MCF 10A (cell line): ENCODE data around the gene DYNC2I2. TPM values are rescaled to one million over a fixed set of nuclear protein-coding genes. Genes with fewer than 3 reads are reported as not detected.

Experiments used
- BruUV-seq: library from RNA; stranded (reverse); fragments of 400-500 nt; replicated peaks from 2 replicates; lab custom pipeline; 2021; lab: Mats Ljungman, UMichigan
- CTCF ChIA-PET: fragments of 300-600 bp; sonication (Branson Sonifier 250); formaldehyde crosslinking; extraction: SDS; loops from one replicate; lab custom pipeline; 2021; ENCODE audit warnings: antibody characterized with exemption, inconsistent platforms; lab: Yijun Ruan, JAX
- POLR2A ChIA-PET: fragments of 300-600, 350-650 bp; sonication (Branson Sonifier 250); formaldehyde crosslinking; extraction: SDS; loops from one replicate; lab custom pipeline; 2020; ENCODE audit warnings: antibody characterized with exemption, inconsistent platforms; lab: Yijun Ruan, JAX
- DNase-seq: peaks from one replicate; pipeline ENCODE4 v3.0.0-alpha.2; 2018; ENCODE audit not compliant: unreplicated experiment
- H3K27ac Mint-ChIP-seq: one replicate; pipeline ENCODE4 v1.8.0; 2022; ENCODE audit warnings: mild to moderate bottlenecking, low read depth, mixed read lengths; ENCODE audit not compliant: unreplicated experiment
- H3K27me3 Mint-ChIP-seq: one replicate; pipeline ENCODE4 v1.8.0; 2022; ENCODE audit warnings: mixed read lengths; ENCODE audit not compliant: insufficient read depth, unreplicated experiment
- H3K36me3 Mint-ChIP-seq: one replicate; pipeline ENCODE4 v1.8.0; 2022; ENCODE audit warnings: mild to moderate bottlenecking, moderate library complexity, mixed read lengths; ENCODE audit not compliant: insufficient read depth, unreplicated experiment
- H3K4me1 Mint-ChIP-seq: one replicate; pipeline ENCODE4 v1.8.0; 2022; ENCODE audit warnings: mixed read lengths; ENCODE audit not compliant: insufficient read depth, unreplicated experiment
- H3K4me3 Mint-ChIP-seq: one replicate; pipeline ENCODE4 v1.8.0; 2022; ENCODE audit warnings: mild to moderate bottlenecking, moderate library complexity, mixed read lengths; ENCODE audit not compliant: unreplicated experiment
- H3K9me3 Mint-ChIP-seq: one replicate; pipeline ENCODE4 v1.8.0; 2022; ENCODE audit warnings: mixed read lengths; ENCODE audit not compliant: unreplicated experiment
- CTCF ChIP-seq: fragments of 200-600 bp; IDR thresholded peaks from one replicate; pipeline ENCODE4 v1.8.0; 2022; ENCODE audit warnings: antibody characterized with exemption, mild to moderate bottlenecking; ENCODE audit not compliant: unreplicated experiment
- intact Hi-C: fragments of 100-400 bp; cut with micrococcal nuclease; formaldehyde crosslinking; loops from 2 replicates; pipeline ENCODE4 v1.14.1; 2022
- total RNA-seq: library from RNA; stranded (reverse); gene quantifications from 2 replicates; pipeline ENCODE4 v1.2.3, GENCODE V29; 2022

Gene DYNC2I2
- total RNA-seq, 1 experiment from 2014 or later = 43.7 TPM

GRCh38 chr9:128704356-128704670 lies 47.7 kb upstream of the DYNC2I2 start:
- CTCF ChIA-PET = no interaction called here
- Mint-ChIP-seq H3K4me3 (no peak overlapping the region), H3K4me1 (peaks cover 6% of the 10 kb centered on the region), H3K27ac (no peak overlapping the region), H3K9me3 (no peaks in the 10 kb centered on the region), H3K36me3 (peaks cover 9% of the 10 kb centered on the region), H3K27me3 (no peaks in the 10 kb centered on the region)
- no TSS peak for BruUV-seq
- POLR2A ChIA-PET = interaction anchor here (1.2 to 1.3 kb wide), 2 partner anchors 15 to 67 kb away, joined by 3 read pairs; no protein-coding TSS in a partner anchor
- TF ChIP-seq CTCF = no peak
- no peak for DNase-seq
- intact Hi-C loops = no loop called here

GRCh38 chr9:128703616-128704355 lies 47.1 kb upstream of the DYNC2I2 start:
- no peaks in the 10 kb centered on the region for H3K27me3 Mint-ChIP-seq
- H3K9me3 Mint-ChIP-seq = no peaks in the 10 kb centered on the region
- H3K4me1 Mint-ChIP-seq = peaks cover 6% of the 10 kb centered on the region
- CTCF ChIA-PET = interaction anchor here (0.7 kb wide), 1 partner anchor 244 kb away, joined by 5 read pairs; no protein-coding TSS in a partner anchor
- no peak overlapping the region for H3K27ac Mint-ChIP-seq
- intact Hi-C loops = no loop called here
- H3K36me3 Mint-ChIP-seq = peaks cover 12% of the 10 kb centered on the region
- no peak for DNase-seq
- H3K4me3 Mint-ChIP-seq = no peak overlapping the region
- BruUV-seq = no TSS peak
- TF ChIP-seq CTCF = no peak
- POLR2A ChIA-PET = interaction anchor here (1.2 to 1.3 kb wide), 2 partner anchors 16 to 67 kb away, joined by 3 read pairs; no protein-coding TSS in a partner anchor

- CTCF ChIA-PET = interaction anchor here (0.7 kb wide), 1 partner anchor 245 kb away, joined by 5 read pairs; no protein-coding TSS in a partner anchor
- POLR2A ChIA-PET = interaction anchor here (1.2 kb wide), 1 partner anchor 68 kb away, joined by 3 read pairs; no protein-coding TSS in a partner anchor
- Mint-ChIP-seq H3K27me3 (no peaks in the 10 kb centered on the region), H3K36me3 (peaks cover 19% of the 10 kb centered on the region), H3K4me1 (peaks cover 6% of the 10 kb centered on the region), H3K9me3 (no peaks in the 10 kb centered on the region), H3K27ac (no peak overlapping the region), H3K4me3 (peak overlapping the region; percentile 70)
- DNase-seq = no peak
- TF ChIP-seq CTCF = no peak
- intact Hi-C loops = no loop called here
- no TSS peak for BruUV-seq
Measured at GRCh38 chr9:128702949-128703615, 46.4 kb upstream of the DYNC2I2 start.

GRCh38 chr9:128702445-128702948 lies 45.9 kb upstream of the DYNC2I2 start, which contains the start of gene PKN3:
TSS of gene PKN3 (plus strand) at chr9:128702503. CDS start at chr9:128702916, 413 bp downstream.
- intact Hi-C loops = no loop called here
- Mint-ChIP-seq H3K27ac (no peak within 1 kb of the TSS), H3K36me3 (peaks cover 21% of the 10 kb centered on the region), H3K27me3 (no peaks in the 10 kb centered on the region), H3K4me3 (peak within 1 kb of the TSS; percentile 70), H3K4me1 (peaks cover 6% of the 10 kb centered on the region), H3K9me3 (no peaks in the 10 kb centered on the region)
- POLR2A ChIA-PET = interaction anchor here (0.7 to 1.0 kb wide), 3 partner anchors 11 to 144 kb away, joined by 3 to 9 read pairs (median 3); no protein-coding TSS in a partner anchor
- CTCF ChIA-PET = interaction anchor here (0.5 to 1.0 kb wide), 4 partner anchors 9 to 64 kb away, joined by 3 to 5 read pairs (median 4); no protein-coding TSS in a partner anchor
- TF ChIP-seq CTCF = peak; percentile 81
- BruUV-seq = no TSS peak
- peak; percentile 82 for DNase-seq
